H1 (cell line): ENCODE data around the gene NRSN1.
A peak's percentile ranks its signal among the peaks of the same experiment; 100 is the strongest.

Experiments used
- BACH1 ChIP-seq: IDR thresholded peaks from 2 replicates; pipeline ENCODE4 v1.6.1; 2012; ENCODE audit warnings: low read length, improper control_type of control experiment
- CREB1 ChIP-seq: IDR thresholded peaks from 2 replicates; pipeline ENCODE4 v1.6.1; 2012; ENCODE audit warnings: inconsistent platforms
- EZH2 ChIP-seq: fragments of 200-600 bp; sonication (generic); IDR thresholded peaks from 2 replicates; pipeline ENCODE4 v1.7.1; 2012; ENCODE audit warnings: low read depth, mild to moderate bottlenecking, moderate library complexity, low read length, inconsistent platforms; ENCODE audit not compliant: severe bottlenecking
- POLR2A ChIP-seq, 2 experiments: IDR thresholded peaks; 1 replicate in 1 of 2; 2 replicates in 1 of 2; pipeline ENCODE4 v1.6.1; 2011; ENCODE audit warnings: low read depth in 2 of 2, low read length in 2 of 2, mild to moderate bottlenecking in 2 of 2; ENCODE audit errors: control extremely low read depth in 1 of 2
- RAD21 ChIP-seq, 2 experiments: IDR thresholded peaks in 1 of 2; conservative IDR thresholded peaks in 1 of 2; 2 replicates each; pipeline ENCODE4 v1.6.1; 2011; ENCODE audit warnings: low read depth in 2 of 2, low read length in 2 of 2, improper control_type of control experiment in 1 of 2, inconsistent platforms in 1 of 2, mild to moderate bottlenecking in 1 of 2, moderate library complexity in 1 of 2
- YY1 ChIP-seq: IDR thresholded peaks from 2 replicates; pipeline ENCODE4 v1.6.1; 2011; ENCODE audit warnings: low read depth, mild to moderate bottlenecking, low read length

- no peak for TF ChIP-seq RAD21 (IDR thresholded peaks at IDR 0.05 in 1 of 2, conservative IDR thresholded peaks at IDR 0.05 in 1 of 2; ENCODE audit: low read depth in 2 of 2, low read length in 2 of 2)
- TF ChIP-seq YY1 = peak; percentile 58; the same call in 1 of the 2 replicates
- no peak for TF ChIP-seq EZH2
- no peak for TF ChIP-seq BACH1
- TF ChIP-seq CREB1 = no peak
- no peak for TF ChIP-seq POLR2A (IDR thresholded peaks at IDR 0.05; ENCODE audit: control extremely low read depth in 1 of 2, low read depth in 2 of 2, low read length in 2 of 2)
Observed at GRCh38 chr6:24126586-24127192, 674 bp downstream of the NRSN1 start.
